ENCODE results near the gene CCDC92. TPM values are rescaled to one million over a fixed set of nuclear protein-coding genes. Genes with fewer than 3 reads are reported as not detected.
A peak's percentile ranks its signal among the peaks of the same experiment; 100 is the strongest.

The CCDC92 gene
- total and polyA plus RNA-seq, 2 donors (not counting 3 experiments of a cell fraction or from before 2014, with no cell fraction given): 41.2 to 41.6 TPM

DNA sequence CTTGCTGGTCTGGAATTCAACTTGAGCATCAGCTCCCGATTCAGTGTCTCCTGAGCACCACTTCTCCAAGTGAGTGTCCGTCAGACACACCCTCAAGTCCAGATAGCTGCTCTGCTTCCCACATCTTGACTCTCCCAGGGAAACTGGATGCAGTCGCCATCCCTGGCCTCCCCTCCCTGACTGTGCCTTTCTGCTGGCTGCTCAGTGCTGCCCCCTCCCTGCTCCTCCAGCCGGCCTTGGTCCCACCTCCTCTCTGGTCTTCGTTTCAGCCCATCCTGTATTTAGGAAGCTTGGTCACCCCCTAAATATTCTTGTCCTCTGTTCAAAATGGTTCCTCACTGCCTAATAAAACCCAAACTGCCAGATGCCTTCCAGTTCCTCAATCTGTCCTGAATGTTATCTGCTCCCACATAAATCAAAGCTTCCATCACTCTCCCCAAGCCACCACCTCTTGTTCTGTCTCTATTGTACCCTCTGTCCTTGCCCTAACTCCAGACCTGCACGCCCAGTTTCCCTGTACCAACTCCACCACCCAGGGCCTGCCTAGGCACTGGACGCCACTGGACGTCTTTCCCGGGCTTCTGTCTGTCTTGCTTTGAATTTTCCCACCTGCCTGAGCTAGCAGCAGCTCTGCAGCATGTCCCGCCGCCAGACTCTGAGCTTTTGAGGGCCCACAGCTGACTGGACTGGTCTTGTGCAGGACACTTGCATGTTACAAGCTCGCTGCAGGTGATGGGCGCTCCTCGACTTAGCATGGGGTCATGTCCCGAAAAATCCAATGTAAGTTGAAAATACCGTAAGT is 33.8 kb downstream of the CCDC92 start:
- POLR2A ChIA-PET: no interaction called here
- TF ChIP-seq, protein P1, sequence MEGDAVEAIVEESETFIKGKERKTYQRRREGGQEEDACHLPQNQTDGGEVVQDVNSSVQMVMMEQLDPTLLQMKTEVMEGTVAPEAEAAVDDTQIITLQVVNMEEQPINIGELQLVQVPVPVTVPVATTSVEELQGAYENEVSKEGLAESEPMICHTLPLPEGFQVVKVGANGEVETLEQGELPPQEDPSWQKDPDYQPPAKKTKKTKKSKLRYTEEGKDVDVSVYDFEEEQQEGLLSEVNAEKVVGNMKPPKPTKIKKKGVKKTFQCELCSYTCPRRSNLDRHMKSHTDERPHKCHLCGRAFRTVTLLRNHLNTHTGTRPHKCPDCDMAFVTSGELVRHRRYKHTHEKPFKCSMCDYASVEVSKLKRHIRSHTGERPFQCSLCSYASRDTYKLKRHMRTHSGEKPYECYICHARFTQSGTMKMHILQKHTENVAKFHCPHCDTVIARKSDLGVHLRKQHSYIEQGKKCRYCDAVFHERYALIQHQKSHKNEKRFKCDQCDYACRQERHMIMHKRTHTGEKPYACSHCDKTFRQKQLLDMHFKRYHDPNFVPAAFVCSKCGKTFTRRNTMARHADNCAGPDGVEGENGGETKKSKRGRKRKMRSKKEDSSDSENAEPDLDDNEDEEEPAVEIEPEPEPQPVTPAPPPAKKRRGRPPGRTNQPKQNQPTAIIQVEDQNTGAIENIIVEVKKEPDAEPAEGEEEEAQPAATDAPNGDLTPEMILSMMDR (IDR thresholded peaks at IDR 0.05; ENCODE audit: extremely low read depth in 1 of 2, insufficient read depth in 1 of 2, low read depth in 1 of 2, low read length in 2 of 2): peak; percentile 24 to 42
- no peak for TF ChIP-seq EZH2 (IDR thresholded peaks at IDR 0.05; ENCODE audit: borderline replicate concordance, low read depth, low read length, severe bottlenecking)
- no peaks in the 10 kb centered on the region for H3K9me3 ChIP-seq (replicated peaks; ENCODE audit: control insufficient read depth, insufficient read depth, low read length)
- H2AFZ ChIP-seq (ENCODE audit: low read depth, low read length): no peak overlapping the region
- no peaks in the 10 kb centered on the region for H3K79me2 ChIP-seq (ENCODE audit: control insufficient read depth, insufficient read depth, low read length)
- no peaks in the 10 kb centered on the region for H4K20me1 ChIP-seq (replicated peaks; ENCODE audit: control insufficient read depth, extremely low read depth, insufficient read depth, low read length)
- FAIRE-seq (no peak), DNase-seq (ENCODE audit: low read depth, low spot score) (no peak)
- H3K4me1 ChIP-seq (ENCODE audit: control insufficient read depth, extremely low read depth, insufficient read depth, low read length): peaks cover 12% of the 10 kb centered on the region
- no peak overlapping the region for H3K9ac ChIP-seq (replicated peaks; ENCODE audit: extremely low read depth, insufficient read depth, low read length)
- H3K27me3 ChIP-seq (ENCODE audit: control insufficient read depth in 2 of 2, insufficient read depth in 2 of 2, low read length in 2 of 2): no peaks in the 10 kb centered on the region
- H3K4me3 ChIP-seq (replicated peaks in 1 of 3; ENCODE audit: insufficient read depth in 1 of 3, low read depth in 1 of 3, low read length in 3 of 3): no peak overlapping the region
- H3K9me1 ChIP-seq (replicated peaks; ENCODE audit: control insufficient read depth, extremely low read depth, insufficient read depth, low read length): no peaks in the 10 kb centered on the region
- H3K4me2 ChIP-seq (ENCODE audit: insufficient read depth, low read length): no peak overlapping the region
- CTCF ChIA-PET: interaction anchor here (0.6 to 2.9 kb wide), 7 partner anchors 8 to 93 kb away, joined by 3 to 12 read pairs (median 4); no protein-coding TSS in a partner anchor
- intact Hi-C loops (cut with micrococcal nuclease): no loop called here
- dilution Hi-C loops (cut with MboI; ENCODE audit: extremely low pct_ligation_motif_present, low sequenced_read_pairs): no loop called here
- no peak overlapping the region for H3K27ac ChIP-seq (ENCODE audit: insufficient read depth, low read depth, low read length)
- no TSS peak for BruUV-seq (replicated peaks)
- H3K36me3 ChIP-seq (ENCODE audit: control insufficient read depth in 2 of 2, extremely low read depth in 1 of 2, insufficient read depth in 2 of 2, low read length in 2 of 2): peaks cover 2 to 7% of the 10 kb centered on the region in 2 experiments
